Panc1 (cell line): ENCODE measurements around the gene IFNA17. TPM values are rescaled to one million over a fixed set of nuclear protein-coding genes. Genes with fewer than 3 reads are reported as not detected.

Experiments used
- ATAC-seq: fragments of 200-7000 bp; cut with Tn5 transposase; 2 replicates; pipeline ENCODE4 v1.9.1; 2020; ENCODE audit warnings: mild to moderate bottlenecking, moderate library complexity
- BruUV-seq: library from RNA; stranded (reverse); fragments of 400-500 nt; replicated peaks from 2 replicates; lab custom pipeline; 2021; lab: Mats Ljungman, UMichigan
- CTCF ChIA-PET: fragments of 300-600 bp; sonication (Branson Sonifier 250); formaldehyde crosslinking; loops from one replicate; lab custom pipeline; 2022; ENCODE audit warnings: antibody characterized with exemption; lab: Charles Lee
- POLR2A ChIA-PET: fragments of 300-600 bp; sonication (Branson Sonifier 250); formaldehyde crosslinking; loops from one replicate; lab custom pipeline; 2022; ENCODE audit warnings: antibody characterized with exemption; lab: Charles Lee
- DNase-seq: peaks from one replicate; pipeline ENCODE4 v3.0.0-alpha.2; 2010; ENCODE audit warnings: low read depth, low spot score
- H3K27ac ChIP-seq: 2 replicates; pipeline ENCODE4 v1.5.1; 2011; ENCODE audit warnings: mild to moderate bottlenecking, low read length, inconsistent platforms
- H3K27me3 ChIP-seq: fragments of 200-500 bp; sonication (Bioruptor generic); 2 replicates; pipeline ENCODE4 v1.6.0; 2014; ENCODE audit warnings: low read length, inconsistent platforms; ENCODE audit not compliant: control insufficient read depth, insufficient read depth
- H3K36me3 ChIP-seq: fragments of 200-500 bp; sonication (Bioruptor generic); 2 replicates; pipeline ENCODE4 v1.5.1; 2014; ENCODE audit warnings: inconsistent platforms, mild to moderate bottlenecking, low read length, moderate library complexity; ENCODE audit not compliant: control insufficient read depth, insufficient read depth
- H3K4me1 ChIP-seq: 2 replicates; pipeline ENCODE4 v1.5.1; 2011; ENCODE audit warnings: inconsistent platforms, mild to moderate bottlenecking, low read length, moderate library complexity; ENCODE audit not compliant: control insufficient read depth, insufficient read depth
- H3K4me3 ChIP-seq, 2 experiments: 2 replicates each; pipeline ENCODE4 v1.5.1; 2011 to 2012; ENCODE audit warnings: low read depth in 2 of 2, low read length in 2 of 2, mild to moderate bottlenecking in 2 of 2, inconsistent platforms in 1 of 2, moderate library complexity in 1 of 2
- H3K9me3 ChIP-seq: fragments of 200-500 bp; sonication (Bioruptor generic); 2 replicates; pipeline ENCODE4 v1.5.1; 2014; ENCODE audit warnings: low read depth, mild to moderate bottlenecking, inconsistent platforms, low read length, moderate library complexity; ENCODE audit not compliant: control insufficient read depth, insufficient read depth
- CTCF ChIP-seq: fragments of 450-650 bp; IDR thresholded peaks from 2 replicates; pipeline ENCODE4 v1.5.1; 2017; ENCODE audit warnings: mild to moderate bottlenecking
- POLR2AphosphoS5 ChIP-seq: IDR thresholded peaks from 2 replicates; pipeline ENCODE4 v1.6.1; 2012; ENCODE audit warnings: mild to moderate bottlenecking, low read depth, low read length, moderate library complexity
- REST ChIP-seq, 2 experiments: IDR thresholded peaks; 2 replicates each; pipeline ENCODE4 v1.6.1; 2011 to 2012; ENCODE audit warnings: low read depth in 2 of 2, control low read depth in 1 of 2, low read length in 1 of 2, mild to moderate bottlenecking in 1 of 2, moderate library complexity in 1 of 2; ENCODE audit not compliant: insufficient read depth in 1 of 2
- SIN3A ChIP-seq: IDR thresholded peaks from 2 replicates; pipeline ENCODE4 v1.6.1; 2012; ENCODE audit warnings: low read depth, mild to moderate bottlenecking, low read length, moderate library complexity, borderline replicate concordance; ENCODE audit not compliant: insufficient read depth
- TCF7L2 ChIP-seq: IDR thresholded peaks from 2 replicates; pipeline ENCODE4 v1.6.1; 2011; ENCODE audit warnings: mild to moderate bottlenecking, low read depth, low read length, inconsistent platforms
- in situ Hi-C: cut with HindIII; loops from 2 replicates; pipeline ENCODE4 v1.10.0; 2016; ENCODE audit warnings: low sequenced_read_pairs, low pct_unique_long_range_greater_than_20kb
- intact Hi-C: fragments of 100-400 bp; cut with micrococcal nuclease; formaldehyde crosslinking; loops from one replicate; pipeline ENCODE4 v1.10.0; 2022; ENCODE audit not compliant: unreplicated experiment
- total RNA-seq: library from RNA; stranded (reverse); gene quantifications from one replicate; pipeline ENCODE4 v1.2.1, GENCODE V29; 2021; ENCODE audit not compliant: unreplicated experiment

IFNA17 gene
- total RNA-seq, 1 experiment from 2014 or later = not detected

GRCh38 chr9:21252721-21253547, 24.9 kb upstream of the IFNA17 start:
- no peak for TF ChIP-seq TCF7L2
- TF ChIP-seq CTCF = peak; percentile 35; the same call in 1 of the 2 replicates
- H3K27me3 ChIP-seq = no peaks in the 10 kb centered on the region
- ChIA-PET CTCF (no interaction called here), POLR2A (no interaction called here)
- no peaks in the 10 kb centered on the region for H3K36me3 ChIP-seq
- H3K4me1 ChIP-seq = no peaks in the 10 kb centered on the region; the same call in 1 of the 2 replicates
- ATAC-seq = peak; percentile 76; the same call in 1 of the 2 replicates
- peak; percentile 10 for DNase-seq
- no peak overlapping the region for H3K27ac ChIP-seq
- intact Hi-C loops = no loop called here
- no peaks in the 10 kb centered on the region for H3K9me3 ChIP-seq
- H3K4me3 ChIP-seq = no peak overlapping the region
- no TSS peak for BruUV-seq
- in situ Hi-C loops = no loop called here

GRCh38 chr9:21251638-21252037, 23.6 kb upstream of the IFNA17 start:
- BruUV-seq = no TSS peak
- ChIA-PET CTCF (no interaction called here), POLR2A (no interaction called here)
- Histone ChIP-seq H3K9me3 (no peaks in the 10 kb centered on the region), H3K36me3 (no peaks in the 10 kb centered on the region), H3K27ac (no peak overlapping the region), H3K4me1 (no peaks in the 10 kb centered on the region; the same call in 1 of the 2 replicates), H3K4me3 (no peak overlapping the region), H3K27me3 (no peaks in the 10 kb centered on the region)
- no peak for ATAC-seq
- no peak for DNase-seq
- TF ChIP-seq REST (IDR thresholded peaks at IDR 0.05; ENCODE audit: insufficient read depth in 1 of 2, low read depth in 2 of 2, low read length in 1 of 2) (no peak), SIN3A (no peak), TCF7L2 (no peak)
- intact Hi-C loops (no loop called here), in situ Hi-C loops (no loop called here)

GRCh38 chr9:21251190-21251589, 23.2 kb upstream of the IFNA17 start:
- in situ Hi-C loops (no loop called here), intact Hi-C loops (no loop called here)
- CTCF ChIA-PET = no interaction called here
- Histone ChIP-seq H3K36me3 (no peaks in the 10 kb centered on the region), H3K4me1 (no peaks in the 10 kb centered on the region; the same call in 1 of the 2 replicates), H3K27me3 (no peaks in the 10 kb centered on the region), H3K9me3 (no peaks in the 10 kb centered on the region), H3K27ac (no peak overlapping the region), H3K4me3 (no peak overlapping the region)
- DNase-seq (no peak), ATAC-seq (no peak)
- POLR2A ChIA-PET = no interaction called here
- no TSS peak for BruUV-seq
- no peak for TF ChIP-seq SIN3A
- TF ChIP-seq REST (IDR thresholded peaks at IDR 0.05; ENCODE audit: insufficient read depth in 1 of 2, low read depth in 2 of 2, low read length in 1 of 2) = no peak
- TF ChIP-seq TCF7L2 = no peak
- TF ChIP-seq CTCF = no peak
- TF ChIP-seq POLR2AphosphoS5 = no peak
